H1 (cell line): Measurements from ENCODE around the gene SWT1. TPM values are rescaled to one million over a fixed set of nuclear protein-coding genes. Genes with fewer than 3 reads are reported as not detected.

Experiments used
- CTCF ChIA-PET: fragments of 300-600 bp; sonication (Branson Sonifier 250); formaldehyde crosslinking; loops from one replicate; lab custom pipeline; 2021; ENCODE audit not compliant: partially characterized antibody; lab: Charles Lee
- POLR2A ChIA-PET: fragments of 300-600 bp; sonication (Branson Sonifier 250); formaldehyde crosslinking; loops from one replicate; lab custom pipeline; 2021; ENCODE audit warnings: inconsistent platforms; ENCODE audit not compliant: partially characterized antibody; lab: Charles Lee
- DNase-seq, 2 experiments: peaks; one replicate each; pipeline versions ENCODE4 v3.0.0 to v3.0.0-alpha.2; 2010 to 2022; ENCODE audit warnings: low spot score in 2 of 2, low read depth in 1 of 2, mixed read lengths in 1 of 2
- FAIRE-seq: peaks from 2 replicates; lab custom pipeline; 2011; peaks lifted over from hg19 to GRCh38; lab: Jason Lieb, UNC
- H2AFZ ChIP-seq: 2 replicates; pipeline ENCODE4 v1.8.1; 2012; ENCODE audit warnings: low read length, inconsistent platforms
- H2AK5ac ChIP-seq: 2 replicates; pipeline ENCODE4 v1.6.1; 2013; ENCODE audit warnings: low read depth, low read length
- H2BK120ac ChIP-seq: replicated peaks from 2 replicates; pipeline ENCODE3; 2013; ENCODE audit warnings: low read depth, low read length, inconsistent platforms
- H2BK12ac ChIP-seq: 2 replicates; pipeline ENCODE4 v1.6.1; 2013; ENCODE audit warnings: low read depth, low read length
- H2BK15ac ChIP-seq: 2 replicates; pipeline ENCODE4 v1.6.1; 2013; ENCODE audit warnings: low read length
- H2BK20ac ChIP-seq: 2 replicates; pipeline ENCODE4 v1.6.1; 2013; ENCODE audit warnings: low read length
- H2BK5ac ChIP-seq: 2 replicates; pipeline ENCODE4 v1.6.1; 2013; ENCODE audit warnings: low read depth, low read length
- H3K14ac ChIP-seq: 2 replicates; pipeline ENCODE4 v1.6.1; 2013; ENCODE audit warnings: inconsistent platforms; ENCODE audit not compliant: insufficient read length
- H3K18ac ChIP-seq: 2 replicates; pipeline ENCODE4 v1.6.1; 2013; ENCODE audit warnings: low read length; ENCODE audit errors: extremely low read depth
- H3K23ac ChIP-seq: 2 replicates; pipeline ENCODE4 v1.6.1; 2013; ENCODE audit warnings: inconsistent platforms; ENCODE audit not compliant: insufficient read length
- H3K23me2 ChIP-seq: 2 replicates; pipeline ENCODE4 v1.6.1; 2013; ENCODE audit warnings: low read depth, low read length
- H3K27ac ChIP-seq: 2 replicates; pipeline ENCODE4 v1.6.1; 2011; ENCODE audit warnings: low read depth, low read length, inconsistent platforms
- H3K27me3 ChIP-seq, 4 experiments: replicated peaks in 1 of 4; 1 replicate in 1 of 4; 2 replicates in 3 of 4; pipeline versions ENCODE4 v1.6.1 to v1.8.1; 2011 to 2013; ENCODE audit warnings: low read length in 3 of 4, mild to moderate bottlenecking in 3 of 4, inconsistent platforms in 2 of 4, mixed read lengths in 2 of 4, moderate library complexity in 1 of 4; ENCODE audit not compliant: control insufficient read depth in 3 of 4, insufficient read depth in 3 of 4; ENCODE audit errors: extremely low read depth in 1 of 4
- H3K36me3 ChIP-seq, 4 experiments: 2 replicates each; pipeline versions ENCODE4 v1.6.1 to v1.8.1; 2011 to 2013; ENCODE audit warnings: mild to moderate bottlenecking in 4 of 4, low read length in 3 of 4, moderate library complexity in 2 of 4, control low read depth in 1 of 4, inconsistent platforms in 1 of 4; ENCODE audit not compliant: insufficient read depth in 4 of 4, control insufficient read depth in 2 of 4
- H3K4ac ChIP-seq: replicated peaks from 2 replicates; pipeline ENCODE3; 2013; ENCODE audit warnings: low read length, low read depth, mixed read lengths, inconsistent platforms; ENCODE audit not compliant: insufficient read length
- H3K4me1 ChIP-seq, 4 experiments: replicated peaks in 1 of 4; 1 replicate in 1 of 4; 2 replicates in 3 of 4; pipeline versions ENCODE4 v1.6.1 to v1.8.1; 2011 to 2013; ENCODE audit warnings: low read length in 3 of 4, inconsistent platforms in 2 of 4, mixed read lengths in 1 of 4; ENCODE audit not compliant: insufficient read depth in 4 of 4, control insufficient read depth in 3 of 4
- H3K4me2 ChIP-seq, 2 experiments: 2 replicates each; pipeline versions ENCODE4 v1.6.1 to v1.8.1; 2011 to 2013; ENCODE audit warnings: low read depth in 2 of 2, low read length in 2 of 2, control low read depth in 1 of 2, inconsistent platforms in 1 of 2, mild to moderate bottlenecking in 1 of 2; ENCODE audit not compliant: insufficient read depth in 1 of 2
- H3K4me3 ChIP-seq, 4 experiments: fragments of 200-600, 300-600 bp in 1 of 4; sonication (generic), shearing (Covaris generic), sonication (Bioruptor Twin) in 1 of 4; 2 replicates each; pipeline versions ENCODE4 v1.5.1 to v1.8.1; 2011 to 2016; ENCODE audit warnings: low read length in 4 of 4, low read depth in 3 of 4, control low read depth in 2 of 4, inconsistent platforms in 2 of 4, mild to moderate bottlenecking in 2 of 4, mixed read lengths in 1 of 4, moderate library complexity in 1 of 4; ENCODE audit not compliant: insufficient read depth in 2 of 4; ENCODE audit errors: extremely low read depth in 1 of 4
- H3K56ac ChIP-seq: replicated peaks from 2 replicates; pipeline ENCODE3; 2013; ENCODE audit warnings: low read depth, mild to moderate bottlenecking, mixed read lengths, low read length, inconsistent platforms; ENCODE audit not compliant: insufficient read length
- H3K79me1 ChIP-seq: 2 replicates; pipeline ENCODE4 v1.6.1; 2013; ENCODE audit warnings: low read depth, low read length, control low read depth
- H3K79me2 ChIP-seq, 2 experiments: 2 replicates each; pipeline versions ENCODE4 v1.6.1 to v1.8.1; 2012 to 2013; ENCODE audit warnings: low read length in 2 of 2, mild to moderate bottlenecking in 2 of 2, inconsistent platforms in 1 of 2; ENCODE audit not compliant: insufficient read depth in 2 of 2, control insufficient read depth in 1 of 2
- H3K9ac ChIP-seq, 4 experiments: replicated peaks in 1 of 4; 1 replicate in 1 of 4; 2 replicates in 3 of 4; pipeline versions ENCODE4 v1.6.1 to v1.8.1; 2011 to 2013; ENCODE audit warnings: low read depth in 3 of 4, low read length in 3 of 4, control low read depth in 2 of 4, mild to moderate bottlenecking in 2 of 4, moderate library complexity in 2 of 4, inconsistent platforms in 1 of 4; ENCODE audit errors: extremely low read depth in 1 of 4
- H3K9me3 ChIP-seq, 2 experiments: 2 replicates each; pipeline versions ENCODE4 v1.6.1 to v1.8.1; 2012 to 2013; ENCODE audit warnings: mild to moderate bottlenecking in 2 of 2, moderate library complexity in 2 of 2, control low read depth in 1 of 2, inconsistent platforms in 1 of 2, low read depth in 1 of 2, low read length in 1 of 2, mixed read lengths in 1 of 2; ENCODE audit not compliant: insufficient read depth in 2 of 2
- H4K20me1 ChIP-seq, 2 experiments: replicated peaks in 1 of 2; 2 replicates each; pipeline versions ENCODE3 to v1.8.1; 2011 to 2013; ENCODE audit warnings: inconsistent platforms in 2 of 2, low read length in 2 of 2, mild to moderate bottlenecking in 1 of 2; ENCODE audit not compliant: insufficient read depth in 2 of 2, control insufficient read depth in 1 of 2
- H4K5ac ChIP-seq: 2 replicates; pipeline ENCODE4 v1.6.1; 2013; ENCODE audit warnings: low read length, low read depth, mixed read lengths, inconsistent platforms; ENCODE audit not compliant: insufficient read length
- H4K8ac ChIP-seq: 2 replicates; pipeline ENCODE4 v1.8.0; 2013; ENCODE audit warnings: mild to moderate bottlenecking, moderate library complexity, low read length, inconsistent platforms; ENCODE audit not compliant: insufficient read depth; ENCODE audit errors: extremely low read depth
- H4K91ac ChIP-seq: replicated peaks from 2 replicates; pipeline ENCODE3; 2013; ENCODE audit warnings: low read length, mixed read lengths, inconsistent platforms; ENCODE audit not compliant: insufficient read length
- ASH2L ChIP-seq: fragments of 200-600, 300-600 bp; sonication (generic); IDR thresholded peaks from one replicate; pipeline ENCODE4 v1.7.1; 2017; ENCODE audit warnings: low read length
- BCL11A ChIP-seq, 2 experiments: IDR thresholded peaks; one replicate each; pipeline ENCODE4 v1.6.1; 2011; ENCODE audit warnings: low read depth in 2 of 2, low read length in 2 of 2, mild to moderate bottlenecking in 2 of 2
- CHD1 ChIP-seq: IDR thresholded peaks from 2 replicates; pipeline ENCODE4 v1.6.1; 2012; ENCODE audit warnings: low read depth, low read length, improper control_type of control experiment
- CTBP2 ChIP-seq: IDR thresholded peaks from 2 replicates; pipeline ENCODE4 v1.7.0; 2011; ENCODE audit warnings: borderline replicate concordance, mild to moderate bottlenecking, moderate library complexity, mixed read lengths, low read length; ENCODE audit not compliant: insufficient read depth, insufficient read length
- E2F6 ChIP-seq: IDR thresholded peaks from 2 replicates; pipeline ENCODE4 v1.6.1; 2012; ENCODE audit warnings: inconsistent platforms
- FOSL1 ChIP-seq: IDR thresholded peaks from 2 replicates; pipeline ENCODE4 v1.6.1; 2011; ENCODE audit warnings: mild to moderate bottlenecking, low read depth, low read length, moderate library complexity; ENCODE audit not compliant: insufficient read depth
- GABPA ChIP-seq: IDR thresholded peaks from 2 replicates; pipeline ENCODE4 v1.6.1; 2011; ENCODE audit warnings: mild to moderate bottlenecking, low read length, moderate library complexity, borderline replicate concordance; ENCODE audit not compliant: insufficient read depth
- GTF2F1 ChIP-seq: IDR thresholded peaks from 2 replicates; pipeline ENCODE4 v1.6.1; 2012; ENCODE audit warnings: low read depth, low read length, improper control_type of control experiment, borderline replicate concordance
- POLR2A ChIP-seq, 2 experiments: IDR thresholded peaks; 1 replicate in 1 of 2; 2 replicates in 1 of 2; pipeline ENCODE4 v1.6.1; 2011; ENCODE audit warnings: low read depth in 2 of 2, low read length in 2 of 2, mild to moderate bottlenecking in 2 of 2; ENCODE audit errors: control extremely low read depth in 1 of 2
- RAD21 ChIP-seq, 2 experiments: IDR thresholded peaks in 1 of 2; conservative IDR thresholded peaks in 1 of 2; 2 replicates each; pipeline ENCODE4 v1.6.1; 2011; ENCODE audit warnings: low read depth in 2 of 2, low read length in 2 of 2, improper control_type of control experiment in 1 of 2, inconsistent platforms in 1 of 2, mild to moderate bottlenecking in 1 of 2, moderate library complexity in 1 of 2
- TEAD4 ChIP-seq: IDR thresholded peaks from 2 replicates; pipeline ENCODE4 v1.6.1; 2012; ENCODE audit warnings: low read depth, low read length, inconsistent platforms, mixed read lengths
- WGBS, 2 experiments: shearing (Covaris generic) in 1 of 2; methylation state at CpG; one replicate each; pipeline versions ENCODE4 v1.1.6 to v1.1.7; 2013 to 2015; ENCODE audit warnings: low lambda C conversion rate in 2 of 2, mixed read lengths in 2 of 2, inconsistent platforms in 1 of 2, low coverage in 1 of 2, missing lambda C conversion rate in 1 of 2; ENCODE audit not compliant: insufficient replicate concordance in 2 of 2, insufficient coverage in 1 of 2, insufficient read length in 1 of 2; ENCODE audit errors: extremely low coverage in 1 of 2, missing lambda C conversion rate in 1 of 2; 5-methylcytosine and 5-hydroxymethylcytosine counted together
- polyA plus RNA-seq, 7 experiments: library from polyadenylated mRNA; depleted of rRNA in 3 of 7; stranded (reverse) in 5 of 7; unstranded in 2 of 7; fragments of >200 nt in 5 of 7; fragments of 200-250 nt in 2 of 7; gene quantifications; 1 replicate in 5 of 7; 2 replicates in 1 of 7; 4 replicates in 1 of 7; pipeline versions ENCODE4 v1.2.1 to v1.2.3, GENCODE V29; 2011 to 2013; ENCODE audit warnings: missing spikeins in 2 of 7, mixed read lengths in 2 of 7
- total RNA-seq: library from RNA; stranded (reverse); fragmentation: NEBNext Ultra II Directional; extraction: Animal tissue kit (Norgen Biotek cat#: 25700); gene quantifications from 2 replicates; pipeline ENCODE4 v1.2.1, GENCODE V29; 2021

SWT1 gene
- total and polyA plus RNA-seq, 2 of the 8 experiments (the other 6 are each of a cell fraction or from before 2014, with no cell fraction given): 1.4 to 6.2 TPM

GRCh38 chr1:185322636-185323035 lies 165.7 kb downstream of the SWT1 start:
- Histone ChIP-seq H3K27me3 (no peaks in the 10 kb centered on the region), H3K4me1 (peaks cover 0 to 3% (median under 1%) of the 10 kb centered on the region in 4 experiments; a peak in 4 of 7 replicates), H3K36me3 (peaks cover 0 to 4% (median 0%) of the 10 kb centered on the region in 4 experiments; a peak in 1 of 8 replicates), H3K14ac (no peak overlapping the region), H3K23ac (no peak overlapping the region), H3K4me2 (no peak overlapping the region), H3K9me3 (peaks cover 0 to 7% of the 10 kb centered on the region in 2 experiments; a peak in 1 of 4 replicates), H3K4ac (no peak overlapping the region), H2AFZ (no peak overlapping the region), H2BK15ac (no peak overlapping the region), H2BK120ac (no peak overlapping the region), H4K91ac (no peak overlapping the region), H3K79me2 (no peaks in the 10 kb centered on the region), H4K20me1 (no peaks in the 10 kb centered on the region), H2BK12ac (no peak overlapping the region), H4K5ac (no peak overlapping the region), H2BK20ac (no peak overlapping the region), H4K8ac (no peak overlapping the region), H3K9ac (no peak overlapping the region), H3K23me2 (0 out of 2 replicates have a peak, but pooled peaks cover 1% of the 10 kb centered on the region), H3K27ac (no peak overlapping the region), H2AK5ac (no peak overlapping the region), H3K4me3 (no peak overlapping the region), H2BK5ac (no peak overlapping the region), H3K18ac (no peak overlapping the region), H3K56ac (no peak overlapping the region), H3K79me1 (no peaks in the 10 kb centered on the region)
- DNase-seq (no peak), FAIRE-seq (no peak)
- WGBS, 2 experiments: 100% methylated on average over 2 of the region's 2 CpGs; no CpG with 5 or more reads in 1 of the 2 experiments
- TF ChIP-seq TEAD4 (no peak), GTF2F1 (no peak), RAD21 (IDR thresholded peaks at IDR 0.05 in 1 of 2, conservative IDR thresholded peaks at IDR 0.05 in 1 of 2; ENCODE audit: low read depth in 2 of 2, low read length in 2 of 2) (no peak), E2F6 (no peak), CTBP2 (no peak), GABPA (no peak), FOSL1 (no peak), CHD1 (no peak), ASH2L (no peak), POLR2A (IDR thresholded peaks at IDR 0.05; ENCODE audit: control extremely low read depth in 1 of 2, low read depth in 2 of 2, low read length in 2 of 2) (no peak), BCL11A (IDR thresholded peaks at IDR 0.05; ENCODE audit: low read depth in 2 of 2, low read length in 2 of 2) (no peak)
- CTCF ChIA-PET: interaction anchor here (3.3 kb wide), 1 partner anchor 274 kb away, joined by 11 read pairs; no protein-coding TSS in a partner anchor
- POLR2A ChIA-PET: no interaction called here
